Spinal cord (tissue), 10 donors: ENCODE results near the gene LSM2. TPM values are rescaled to one million over a fixed set of nuclear protein-coding genes. Genes with fewer than 3 reads are reported as not detected.
A peak's percentile ranks its signal among the peaks of the same experiment; 100 is the strongest.

Source experiments
- DNase-seq, 6 donors: peaks; one replicate each; pipeline versions ENCODE4 v3.0.0 to v3.0.0-alpha.2; 2013 to 2015; ENCODE audit warnings: low spot score in 6 of 6, low read depth in 4 of 6
- H3K27ac ChIP-seq: one replicate; pipeline ENCODE4 v1.5.1; 2013; ENCODE audit warnings: low read depth, low read length, control low read depth
- H3K27me3 ChIP-seq: one replicate; pipeline ENCODE4 v1.6.1; 2013; ENCODE audit warnings: low read length; ENCODE audit not compliant: control insufficient read depth, insufficient read depth
- H3K36me3 ChIP-seq: one replicate; pipeline ENCODE4 v1.6.1; 2013; ENCODE audit warnings: low read length; ENCODE audit not compliant: control insufficient read depth, insufficient read depth
- H3K4me1 ChIP-seq: one replicate; pipeline ENCODE4 v1.6.1; 2013; ENCODE audit warnings: low read length; ENCODE audit not compliant: control insufficient read depth, insufficient read depth
- H3K4me3 ChIP-seq: one replicate; pipeline ENCODE4 v1.5.1; 2013; ENCODE audit warnings: low read depth, low read length, control low read depth
- H3K9me3 ChIP-seq: one replicate; pipeline ENCODE4 v1.6.1; 2013; ENCODE audit warnings: low read length; ENCODE audit not compliant: control insufficient read depth, insufficient read depth
- WGBS: methylation state at CpG from one replicate; pipeline ENCODE4 v1.1.5; 2013; ENCODE audit warnings: missing lambda C conversion rate; ENCODE audit not compliant: insufficient coverage; 5-methylcytosine and 5-hydroxymethylcytosine counted together
- polyA plus RNA-seq, 2 donors: library from polyadenylated mRNA; unstranded; fragments of 120-200 nt; gene quantifications; one replicate each; pipeline ENCODE4 v1.2.1, GENCODE V29; 2013; ENCODE audit not compliant: insufficient read length in 2 of 2
- small RNA-seq: library from RNA; depleted of rRNA; stranded (forward); fragments of <200 nt; gene quantifications from one replicate; pipeline ENCODE3, GENCODE V24; 2014; ENCODE audit warnings: low replicate concordance
- total RNA-seq, 2 donors: library from RNA; depleted of rRNA in 1 of 2; stranded (reverse); fragments of 120-200 nt in 1 of 2; fragments of >200 nt in 1 of 2; gene quantifications; one replicate each; pipeline versions ENCODE4 v1.2.3 to v1.2.4, GENCODE V29; 2013 to 2014
- donor health status: healthy.

Gene LSM2
- total and polyA plus RNA-seq, 4 donors: 18.0 to 63.3 (median 50.1) TPM

- peaks cover 31% of the 10 kb centered on the region for H3K4me1 ChIP-seq
- H3K4me3 ChIP-seq: no peak within 1 kb of the TSS
- no peaks in the 10 kb centered on the region for H3K27me3 ChIP-seq
- peak within 1 kb of the TSS; percentile 90 for H3K27ac ChIP-seq
- no peaks in the 10 kb centered on the region for H3K9me3 ChIP-seq
- WGBS: 43% methylated on average over 1 of the region's 4 CpGs
- DNase-seq: no peak
- H3K36me3 ChIP-seq: peaks cover 34% of the 10 kb centered on the region
Observed at GRCh38 chr6:31762356-31762755, 44.4 kb downstream of the LSM2 start, which contains the start of gene SAPCD1. Gene SAPCD1, plus strand, starts transcription at chr6:31762656. Its CDS starts 399 bp downstream, at chr6:31763055.

DNA sequence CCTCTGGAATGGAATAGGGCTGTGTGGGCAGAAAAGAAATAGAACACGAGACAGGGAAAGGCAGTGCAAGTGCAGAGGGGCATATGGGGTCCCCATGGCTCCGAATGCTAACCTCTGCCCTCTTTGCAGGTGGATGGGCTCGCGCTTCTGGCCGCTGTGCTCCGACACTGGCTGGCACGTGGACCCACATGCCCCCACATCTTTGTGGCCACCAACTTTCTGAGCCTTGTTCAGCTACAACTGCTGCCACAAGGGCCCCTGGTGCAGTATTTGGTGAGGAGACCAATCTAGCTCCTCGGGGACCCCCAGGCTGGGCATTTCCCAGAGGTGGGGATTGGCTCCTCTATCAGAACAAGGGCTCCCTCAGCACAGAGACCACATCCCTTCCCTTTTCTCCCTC, 45.4 kb downstream of the LSM2 start:
- Histone ChIP-seq H3K27ac (no peak overlapping the region), H3K4me1 (peaks cover 28% of the 10 kb centered on the region), H3K4me3 (no peak overlapping the region), H3K27me3 (no peaks in the 10 kb centered on the region), H3K36me3 (peaks cover 34% of the 10 kb centered on the region), H3K9me3 (no peaks in the 10 kb centered on the region)
- WGBS: 99% methylated on average over 8 of the region's 8 CpGs
- no peak for DNase-seq

- Histone ChIP-seq H3K27ac (no peak overlapping the region), H3K27me3 (no peaks in the 10 kb centered on the region), H3K36me3 (peaks cover 31% of the 10 kb centered on the region), H3K9me3 (no peaks in the 10 kb centered on the region), H3K4me1 (peaks cover 23% of the 10 kb centered on the region), H3K4me3 (no peak overlapping the region)
- DNase-seq: no peak
- WGBS: no CpG with 5 or more reads among the region's 5 CpGs
Observed at GRCh38 chr6:31760790-31761189, 46.0 kb downstream of the LSM2 start.

DNA sequence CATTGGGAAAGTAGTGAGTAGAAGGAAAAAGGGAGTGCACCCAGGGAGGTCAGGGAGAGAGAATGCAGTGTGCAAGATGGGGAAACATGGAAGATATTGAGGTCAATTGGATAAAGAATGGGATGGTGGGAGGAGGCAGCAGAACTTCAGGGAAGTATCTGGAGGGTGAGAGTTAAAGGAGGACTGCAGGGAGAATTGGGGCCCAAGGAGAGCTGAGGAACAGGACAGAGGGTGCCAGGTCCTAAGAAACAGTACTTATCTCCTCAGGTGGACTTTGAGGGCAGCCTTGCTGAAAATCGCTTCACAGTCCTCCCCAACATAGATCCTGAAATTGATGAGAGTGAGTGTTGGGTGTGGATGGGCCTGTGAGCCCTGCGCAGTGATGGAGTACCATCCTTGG, 48.5 kb downstream of the LSM2 start:
- Histone ChIP-seq H3K27me3 (no peaks in the 10 kb centered on the region), H3K36me3 (peaks cover 23% of the 10 kb centered on the region), H3K4me1 (peaks cover 8% of the 10 kb centered on the region), H3K9me3 (no peaks in the 10 kb centered on the region), H3K27ac (no peak overlapping the region), H3K4me3 (no peak overlapping the region)
- 100% methylated on average over 1 of the region's 2 CpGs for WGBS
- DNase-seq: no peak

DNA sequence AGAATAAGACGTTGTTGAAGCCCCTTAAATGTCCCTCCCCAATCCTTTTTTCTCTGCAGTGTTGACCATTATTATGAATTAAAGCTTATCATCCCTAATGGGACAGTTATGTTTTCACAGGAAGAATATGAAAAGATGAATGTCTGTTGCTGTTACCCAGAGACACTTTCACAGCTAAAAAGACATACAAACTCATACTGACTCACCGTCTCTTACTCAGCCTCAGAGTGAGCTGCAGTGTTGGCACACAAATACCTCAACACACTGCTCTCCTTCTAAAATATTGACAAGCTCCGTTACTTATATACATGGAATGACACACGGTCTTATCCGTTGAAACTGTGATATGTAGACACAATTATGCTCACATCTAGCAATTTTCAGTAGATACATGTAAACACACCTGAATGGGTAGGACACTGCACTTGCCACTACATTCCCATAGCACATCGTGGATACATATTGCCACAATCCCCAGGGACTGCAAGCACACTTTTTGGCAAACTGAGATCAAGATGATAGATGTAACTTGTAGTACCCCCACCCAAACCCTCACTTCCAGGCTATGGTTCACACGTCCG, 53.9 kb downstream of the LSM2 start:
- Histone ChIP-seq H3K9me3 (no peaks in the 10 kb centered on the region), H3K27me3 (no peaks in the 10 kb centered on the region), H3K4me3 (no peak overlapping the region), H3K4me1 (no peaks in the 10 kb centered on the region), H3K27ac (no peak overlapping the region), H3K36me3 (no peaks in the 10 kb centered on the region)
- WGBS: 84% methylated on average over 6 of the region's 8 CpGs
- DNase-seq: no peak

- peaks cover 6% of the 10 kb centered on the region for H3K36me3 ChIP-seq
- H3K4me1 ChIP-seq: no peaks in the 10 kb centered on the region
- no peak for DNase-seq
- no peak overlapping the region for H3K27ac ChIP-seq
- H3K9me3 ChIP-seq: no peaks in the 10 kb centered on the region
- H3K4me3 ChIP-seq: no peak overlapping the region
- 96% methylated on average over 6 of the region's 7 CpGs for WGBS
- H3K27me3 ChIP-seq: no peaks in the 10 kb centered on the region
Observed at GRCh38 chr6:31750411-31751022, 56.2 kb downstream of the LSM2 start.

DNA sequence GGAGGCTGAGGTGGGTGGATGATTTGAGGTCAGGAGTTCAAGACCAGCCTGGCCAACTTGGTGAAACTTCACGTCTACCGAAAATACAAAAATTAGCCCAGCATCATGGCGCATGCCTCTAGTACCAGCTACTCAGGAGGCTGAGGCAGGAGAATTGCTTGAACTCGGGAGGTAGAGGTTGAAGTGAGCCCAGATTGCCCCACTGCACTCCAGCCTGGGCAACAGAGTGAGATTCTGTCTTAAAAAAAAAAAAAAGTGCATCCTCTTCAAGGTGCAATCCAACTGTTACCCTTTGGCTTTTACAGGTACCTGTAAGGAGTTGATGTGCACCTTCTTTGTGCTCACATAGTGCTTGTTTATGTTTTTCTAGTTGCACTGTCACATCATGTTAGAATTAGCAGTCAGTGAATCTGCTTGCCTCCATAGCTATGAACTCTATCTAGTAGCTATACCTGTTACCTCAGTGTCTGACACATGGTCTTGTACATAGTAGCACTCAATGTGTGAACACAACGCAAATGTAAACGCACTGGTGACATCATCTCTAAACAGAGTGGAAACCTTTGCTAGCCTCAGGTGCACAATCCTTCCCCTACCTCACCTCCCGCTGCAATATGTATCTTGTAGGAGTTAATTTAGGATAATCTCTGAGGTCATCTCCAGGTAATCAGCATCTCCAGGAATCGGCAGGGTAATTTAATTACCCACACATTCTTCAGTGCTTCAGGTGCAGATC, 57.3 kb downstream of the LSM2 start:
- no peaks in the 10 kb centered on the region for H3K4me1 ChIP-seq
- no peak for DNase-seq
- no peak overlapping the region for H3K27ac ChIP-seq
- peaks cover 6% of the 10 kb centered on the region for H3K36me3 ChIP-seq
- H3K27me3 ChIP-seq: no peaks in the 10 kb centered on the region
- H3K9me3 ChIP-seq: no peaks in the 10 kb centered on the region
- WGBS: 100% methylated on average over 4 of the region's 8 CpGs
- H3K4me3 ChIP-seq: no peak overlapping the region

Small RNA genes within 50 kb of the gene (small RNA-seq; reads per million reads assigned to genes)
- gene MSH5-SAPCD1 (not detected), gene RF00019 (not detected), gene RNU6-850P (not detected), gene SAPCD1 (not detected), gene SNORD48 (111 reads per million, percentile 98 among the genes with 10 or more reads in this experiment), gene SNORD52 (not detected)

Other genes with a start within 250 kb of the LSM2 start
Only the 30 nearest of the 40 such genes appear.
- gene BAG6, start 154.3 kb downstream of the LSM2 start, total RNA-seq: 100 to 1,000 TPM in 1 of 2 donors, 10 to 100 TPM in 1; 88.9 to 184 TPM
- gene BAG6, start 154.3 kb downstream of the LSM2 start, polyA plus RNA-seq: 100 to 1,000 TPM; 249 to 255 TPM
- 1 to 10 TPM in 1 of 2 donors, under 1 TPM in 1; 0.40 to 5.7 TPM for gene APOM, start 151.1 kb downstream of the LSM2 start, total RNA-seq
- 1 to 10 TPM; 6.7 to 9.5 TPM for gene APOM, start 151.1 kb downstream of the LSM2 start, polyA plus RNA-seq
- 10 to 100 TPM; 12.4 to 23.1 TPM for gene C6orf47, start 146.2 kb downstream of the LSM2 start, total RNA-seq
- gene C6orf47, start 146.2 kb downstream of the LSM2 start, polyA plus RNA-seq: 10 to 100 TPM; 16.8 to 17.8 TPM
- gene GPANK1, start 142.0 kb downstream of the LSM2 start, total RNA-seq: 10 to 100 TPM in 1 of 2 donors, 1 to 10 TPM in 1; 9.1 to 15.3 TPM
- 10 to 100 TPM; 16.9 to 19.9 TPM for gene GPANK1, start 142.0 kb downstream of the LSM2 start, polyA plus RNA-seq
- 100 to 1,000 TPM in 1 of 2 donors, 10 to 100 TPM in 1; 54.3 to 183 TPM for gene CSNK2B, start 140.9 kb downstream of the LSM2 start, total RNA-seq
- gene CSNK2B, start 140.9 kb downstream of the LSM2 start, polyA plus RNA-seq: 100 to 1,000 TPM; 213 to 215 TPM
- 1 to 10 TPM; 2.1 to 8.6 TPM for gene LY6G5B, start 137.0 kb downstream of the LSM2 start, total RNA-seq
- gene LY6G5B, start 137.0 kb downstream of the LSM2 start, polyA plus RNA-seq: 10 to 100 TPM; 17.6 to 35.6 TPM
- 1 to 10 TPM in 1 of 2 donors, under 1 TPM in 1; 0.40 to 3.3 TPM for gene LY6G5C, start 125.9 kb downstream of the LSM2 start, total RNA-seq
- gene LY6G5C, start 125.9 kb downstream of the LSM2 start, polyA plus RNA-seq: 10 to 100 TPM in 1 of 2 donors, 1 to 10 TPM in 1; 8.5 to 13.1 TPM
- 10 to 100 TPM; 51.8 to 83.6 TPM for gene ABHD16A, start 103.6 kb downstream of the LSM2 start, total RNA-seq
- 10 to 100 TPM; 72.0 to 85.8 TPM for gene ABHD16A, start 103.6 kb downstream of the LSM2 start, polyA plus RNA-seq
- gene LY6G6F, start 100.1 kb downstream of the LSM2 start, total RNA-seq: under 1 TPM in 1 of 2 donors, not detected in 1; 0.30 TPM
- under 1 TPM in 1 of 2 donors, not detected in 1; 0.27 TPM for gene LY6G6F, start 100.1 kb downstream of the LSM2 start, polyA plus RNA-seq
- gene LY6G6D, start 91.6 kb downstream of the LSM2 start, total RNA-seq: 1 to 10 TPM; 1.1 to 6.6 TPM
- gene LY6G6D, start 91.6 kb downstream of the LSM2 start, polyA plus RNA-seq: 1 to 10 TPM in 1 of 2 donors, under 1 TPM in 1; 0.51 to 2.3 TPM
- under 1 TPM in 1 of 2 donors, not detected in 1; 0.17 TPM for gene LY6G6C, start 85.2 kb downstream of the LSM2 start, total RNA-seq
- 1 to 10 TPM in 1 of 2 donors, under 1 TPM in 1; 0.71 to 1.2 TPM for gene LY6G6C, start 85.2 kb downstream of the LSM2 start, polyA plus RNA-seq
- gene MPIG6B, start 83.6 kb downstream of the LSM2 start, total RNA-seq: under 1 TPM in 1 of 2 donors, not detected in 1; 0.17 TPM
- gene MPIG6B, start 83.6 kb downstream of the LSM2 start, polyA plus RNA-seq: 1 to 10 TPM in 1 of 2 donors, under 1 TPM in 1; 0.81 to 1.3 TPM
- 100 to 1,000 TPM in 1 of 2 donors, 10 to 100 TPM in 1; 62.9 to 207 TPM for gene DDAH2, start 77.7 kb downstream of the LSM2 start, total RNA-seq
- gene DDAH2, start 77.7 kb downstream of the LSM2 start, polyA plus RNA-seq: 100 to 1,000 TPM; 159 to 178 TPM
- gene CLIC1, start 70.4 kb downstream of the LSM2 start, total RNA-seq: 100 to 1,000 TPM in 1 of 2 donors, 10 to 100 TPM in 1; 96.3 to 322 TPM
- gene CLIC1, start 70.4 kb downstream of the LSM2 start, polyA plus RNA-seq: 10 to 100 TPM; 73.5 to 87.1 TPM
- 10 to 100 TPM in 1 of 2 donors, 1 to 10 TPM in 1; 6.2 to 20.2 TPM for gene MSH5, start 67.0 kb downstream of the LSM2 start, total RNA-seq
- gene MSH5, start 67.0 kb downstream of the LSM2 start, polyA plus RNA-seq: 10 to 100 TPM; 18.9 to 38.8 TPM
- gene SAPCD1, start 44.3 kb downstream of the LSM2 start, total RNA-seq: 1 to 10 TPM; 3.4 to 9.5 TPM
- gene SAPCD1, start 44.3 kb downstream of the LSM2 start, polyA plus RNA-seq: 10 to 100 TPM; 10.5 to 11.1 TPM
- 1 to 10 TPM; 1.8 to 2.9 TPM for gene VWA7, start 29.6 kb downstream of the LSM2 start, total RNA-seq
- gene VWA7, start 29.6 kb downstream of the LSM2 start, polyA plus RNA-seq: 1 to 10 TPM; 4.0 to 4.3 TPM
- gene VARS1, start 11.2 kb downstream of the LSM2 start, total RNA-seq: 10 to 100 TPM; 25.3 to 35.5 TPM
- 10 to 100 TPM; 66.1 to 70.6 TPM for gene VARS1, start 11.2 kb downstream of the LSM2 start, polyA plus RNA-seq
- 1 to 10 TPM; 3.3 to 4.8 TPM for gene HSPA1L, start 8.3 kb upstream of the LSM2 start, total RNA-seq
- gene HSPA1L, start 8.3 kb upstream of the LSM2 start, polyA plus RNA-seq: 1 to 10 TPM; 5.1 to 6.1 TPM
- 100 to 1,000 TPM; 221 to 541 TPM for gene HSPA1A, start 8.6 kb upstream of the LSM2 start, total RNA-seq
- 100 to 1,000 TPM; 117 to 175 TPM for gene HSPA1A, start 8.6 kb upstream of the LSM2 start, polyA plus RNA-seq
- 100 to 1,000 TPM; 285 to 696 TPM for gene HSPA1B, start 20.8 kb upstream of the LSM2 start, total RNA-seq
- gene HSPA1B, start 20.8 kb upstream of the LSM2 start, polyA plus RNA-seq: 100 to 1,000 TPM; 113 to 166 TPM
- 10 to 100 TPM; 21.9 to 47.5 TPM for gene NEU1, start 55.9 kb upstream of the LSM2 start, total RNA-seq
- 10 to 100 TPM; 23.6 to 25.5 TPM for gene NEU1, start 55.9 kb upstream of the LSM2 start, polyA plus RNA-seq
- under 1 TPM; 0.20 to 0.55 TPM for gene SLC44A4, start 72.0 kb upstream of the LSM2 start, total RNA-seq
- gene SLC44A4, start 72.0 kb upstream of the LSM2 start, polyA plus RNA-seq: 1 to 10 TPM in 1 of 2 donors, under 1 TPM in 1; 1.00 to 1.1 TPM
- 10 to 100 TPM; 44.7 to 64.8 TPM for gene EHMT2, start 90.7 kb upstream of the LSM2 start, total RNA-seq
- 100 to 1,000 TPM; 112 to 125 TPM for gene EHMT2, start 90.7 kb upstream of the LSM2 start, polyA plus RNA-seq
- gene ZBTB12, start 95.1 kb upstream of the LSM2 start, total RNA-seq: 1 to 10 TPM; 7.8 to 8.6 TPM
- 10 to 100 TPM; 36.6 to 37.9 TPM for gene ZBTB12, start 95.1 kb upstream of the LSM2 start, polyA plus RNA-seq
- 10 to 100 TPM in 1 of 2 donors, 1 to 10 TPM in 1; 8.4 to 23.1 TPM for gene C2, start 120.8 kb upstream of the LSM2 start, total RNA-seq
- gene C2, start 120.8 kb upstream of the LSM2 start, polyA plus RNA-seq: 10 to 100 TPM; 10.8 to 14.7 TPM
- 10 to 100 TPM; 11.6 to 21.8 TPM for gene CFB, start 139.1 kb upstream of the LSM2 start, total RNA-seq
- 1 to 10 TPM; 1.6 to 7.7 TPM for gene CFB, start 139.1 kb upstream of the LSM2 start, polyA plus RNA-seq
- gene NELFE, start 152.0 kb upstream of the LSM2 start, total RNA-seq: 10 to 100 TPM; 37.8 to 75.5 TPM
- 10 to 100 TPM; 73.3 to 78.3 TPM for gene NELFE, start 152.0 kb upstream of the LSM2 start, polyA plus RNA-seq
- gene SKIC2, start 152.2 kb upstream of the LSM2 start, total RNA-seq: 10 to 100 TPM; 24.0 to 37.9 TPM
- 10 to 100 TPM; 49.2 to 60.5 TPM for gene SKIC2, start 152.2 kb upstream of the LSM2 start, polyA plus RNA-seq
- gene DXO, start 165.2 kb upstream of the LSM2 start, total RNA-seq: 10 to 100 TPM in 1 of 2 donors, 1 to 10 TPM in 1; 7.9 to 19.5 TPM
- 10 to 100 TPM; 26.4 to 32.7 TPM for gene DXO, start 165.2 kb upstream of the LSM2 start, polyA plus RNA-seq